Central memory CD8-positive, alpha-beta T cell (primary cell): ENCODE results near the gene SND1.

Source experiments
- ATAC-seq: fragments of 150-1000 bp; cut with Tn5 transposase; replicated peaks from 2 replicates; pipeline ENCODE4 v1.10.0; 2022; ENCODE audit warnings: mild to moderate bottlenecking, moderate FRiP score, moderate number of reproducible peaks; ENCODE audit not compliant: poor library complexity, severe bottlenecking; ENCODE audit errors: extremely low read depth
- DNase-seq, 2 donors: peaks; one replicate each; pipeline ENCODE4 v3.0.0; 2021; ENCODE audit warnings: low spot score in 2 of 2
- H3K27ac Mint-ChIP-seq: one replicate; pipeline ENCODE4 v1.8.0; 2022; ENCODE audit warnings: low read depth, mild to moderate bottlenecking, moderate library complexity, mixed read lengths
- H3K27me3 Mint-ChIP-seq: one replicate; pipeline ENCODE4 v1.8.0; 2022; ENCODE audit warnings: mixed read lengths
- H3K36me3 Mint-ChIP-seq: one replicate; pipeline ENCODE4 v1.8.0; 2022; ENCODE audit warnings: mild to moderate bottlenecking, moderate library complexity, mixed read lengths; ENCODE audit not compliant: insufficient read depth
- H3K4me1 Mint-ChIP-seq: one replicate; pipeline ENCODE4 v1.8.0; 2022; ENCODE audit warnings: mixed read lengths
- H3K4me3 Mint-ChIP-seq: one replicate; pipeline ENCODE4 v1.8.0; 2022; ENCODE audit warnings: mild to moderate bottlenecking, moderate library complexity, mixed read lengths
- H3K9me3 Mint-ChIP-seq: one replicate; pipeline ENCODE4 v1.8.0; 2022; ENCODE audit warnings: mixed read lengths

Gene SND1

GRCh38 chr7:127755521-127755920, 103.5 kb downstream of the SND1 start:
- no peak overlapping the region for H3K27ac Mint-ChIP-seq
- DNase-seq = no peak
- H3K4me3 Mint-ChIP-seq = no peak overlapping the region
- H3K4me1 Mint-ChIP-seq = peaks cover 87% of the 10 kb centered on the region
- no peaks in the 10 kb centered on the region for H3K9me3 Mint-ChIP-seq
- H3K36me3 Mint-ChIP-seq = peaks cover 3% of the 10 kb centered on the region
- ATAC-seq = no peak
- H3K27me3 Mint-ChIP-seq = no peaks in the 10 kb centered on the region

GRCh38 chr7:127755965-127756364, 104.0 kb downstream of the SND1 start:
- peaks cover 3% of the 10 kb centered on the region for H3K36me3 Mint-ChIP-seq
- H3K27me3 Mint-ChIP-seq = no peaks in the 10 kb centered on the region
- no peaks in the 10 kb centered on the region for H3K9me3 Mint-ChIP-seq
- H3K4me1 Mint-ChIP-seq = peaks cover 87% of the 10 kb centered on the region
- H3K27ac Mint-ChIP-seq = no peak overlapping the region
- H3K4me3 Mint-ChIP-seq = no peak overlapping the region
- DNase-seq = no peak
- no peak for ATAC-seq

DNA sequence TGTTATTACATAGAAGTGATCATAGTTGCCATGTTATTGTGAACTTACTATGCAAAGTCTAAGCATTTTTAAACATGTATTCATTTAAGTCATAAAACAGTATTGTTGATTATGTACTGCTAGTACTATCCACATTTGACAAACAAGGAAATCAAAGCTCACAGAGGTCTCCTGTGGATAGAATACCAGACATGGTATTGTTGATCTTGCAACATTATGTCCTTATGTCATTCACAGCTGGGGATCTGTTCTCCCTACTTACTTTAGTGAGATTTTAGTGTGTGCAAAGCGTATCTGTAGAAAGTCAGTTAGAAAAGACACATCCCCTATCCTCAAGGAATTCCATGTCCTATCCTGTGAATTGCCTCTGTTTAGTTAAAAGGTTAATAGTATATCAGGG, 106.1 kb downstream of the SND1 start:
- H3K4me1 Mint-ChIP-seq = peaks cover 87% of the 10 kb centered on the region
- no peak for ATAC-seq

GRCh38 chr7:127758845-127759244, 106.9 kb downstream of the SND1 start:
- H3K27me3 Mint-ChIP-seq = no peaks in the 10 kb centered on the region
- H3K36me3 Mint-ChIP-seq = peaks cover 1% of the 10 kb centered on the region
- H3K27ac Mint-ChIP-seq = no peak overlapping the region
- ATAC-seq (no peak), DNase-seq (no peak)
- peaks cover 80% of the 10 kb centered on the region for H3K4me1 Mint-ChIP-seq
- no peak overlapping the region for H3K4me3 Mint-ChIP-seq
- H3K9me3 Mint-ChIP-seq = no peaks in the 10 kb centered on the region

More for the DNA sequence above, 106.1 kb downstream of the SND1 start:
- peaks cover 1% of the 10 kb centered on the region for H3K36me3 Mint-ChIP-seq
- no peaks in the 10 kb centered on the region for H3K27me3 Mint-ChIP-seq
- no peak overlapping the region for H3K4me3 Mint-ChIP-seq
- no peaks in the 10 kb centered on the region for H3K9me3 Mint-ChIP-seq
- H3K27ac Mint-ChIP-seq = no peak overlapping the region
- no peak for DNase-seq

DNA sequence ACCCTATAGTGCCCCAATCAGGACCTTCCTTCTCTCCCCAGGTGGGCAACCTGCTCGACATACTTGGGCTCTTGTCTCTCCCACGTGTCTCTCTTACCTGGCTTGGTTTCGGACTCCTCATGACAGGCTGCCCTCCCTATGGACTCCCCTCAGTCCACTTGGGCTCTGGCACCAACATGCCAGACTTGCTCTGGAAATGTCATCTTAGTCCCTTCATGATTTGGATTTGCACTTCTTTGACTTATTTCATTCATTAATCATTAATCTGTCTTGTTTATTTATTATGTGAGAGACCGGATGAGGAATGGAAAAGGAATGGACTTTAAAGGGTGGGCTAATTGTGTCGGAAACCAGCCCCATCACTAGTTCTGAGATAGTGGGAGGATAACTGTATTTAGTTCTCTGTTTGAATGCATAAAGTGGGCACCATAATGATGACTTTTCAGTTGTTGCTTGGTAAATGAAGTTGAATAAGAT, 108.0 kb downstream of the SND1 start:
- Mint-ChIP-seq H3K4me1 (peaks cover 80% of the 10 kb centered on the region), H3K4me3 (no peak overlapping the region), H3K27me3 (no peaks in the 10 kb centered on the region)

DNA sequence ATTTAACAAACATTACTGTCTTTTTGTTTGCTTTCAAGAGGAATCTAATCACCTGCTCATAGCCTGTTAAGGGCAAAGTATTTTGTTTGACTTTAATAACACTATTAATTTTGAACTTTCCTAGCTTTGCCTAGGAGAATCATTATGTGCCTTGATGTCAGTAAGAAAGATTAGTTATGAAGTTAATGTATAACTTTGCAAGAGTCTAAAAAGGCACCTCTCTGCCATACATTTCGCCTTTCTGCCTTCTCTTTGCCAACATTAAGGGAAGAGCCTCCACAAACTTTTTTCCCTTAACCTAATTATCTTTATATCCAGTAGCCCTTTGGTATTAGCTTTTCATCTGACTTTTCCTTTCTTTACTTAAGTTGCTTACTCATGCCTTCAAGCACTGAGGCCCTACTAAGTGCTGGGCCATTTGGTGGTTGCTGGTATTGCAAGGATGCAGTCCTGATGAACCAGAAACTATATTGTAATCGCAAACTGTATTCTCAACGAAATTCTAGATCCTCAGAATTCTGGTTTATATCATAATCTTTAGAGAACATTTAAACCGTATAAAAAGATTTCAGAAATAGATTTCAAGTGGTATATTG, 108.5 kb downstream of the SND1 start:
- peak overlapping the region; percentile 49 for H3K27ac Mint-ChIP-seq
- no peaks in the 10 kb centered on the region for H3K9me3 Mint-ChIP-seq
- H3K4me3 Mint-ChIP-seq = peak overlapping the region; percentile 23
- ATAC-seq (no peak), DNase-seq (no peak)
- peaks cover 1% of the 10 kb centered on the region for H3K36me3 Mint-ChIP-seq
- peaks cover 80% of the 10 kb centered on the region for H3K4me1 Mint-ChIP-seq
- H3K27me3 Mint-ChIP-seq = no peaks in the 10 kb centered on the region

More for the DNA sequence above, 108.0 kb downstream of the SND1 start:
- no peaks in the 10 kb centered on the region for H3K9me3 Mint-ChIP-seq
- no peak for ATAC-seq
- H3K36me3 Mint-ChIP-seq = peaks cover 1% of the 10 kb centered on the region
- H3K27ac Mint-ChIP-seq = no peak overlapping the region
- no peak for DNase-seq

DNA sequence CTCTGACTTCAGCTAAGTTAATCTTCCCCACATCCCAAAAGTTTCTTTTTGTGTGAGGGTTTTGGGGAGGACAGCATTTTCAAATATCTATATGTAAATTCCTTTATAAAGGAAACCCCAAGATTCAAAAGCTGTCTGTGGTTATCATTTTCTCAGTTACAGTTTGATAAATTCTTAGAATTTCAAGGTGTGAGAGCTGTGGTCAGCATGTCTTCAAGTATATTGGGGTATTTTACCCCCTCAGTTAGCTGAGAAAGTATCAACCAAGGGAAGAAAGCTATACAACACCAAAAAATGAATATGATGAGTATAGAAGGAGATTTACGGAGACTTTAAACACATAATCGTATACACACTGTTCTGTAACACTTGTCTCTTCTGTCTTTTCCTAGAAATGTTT, 109.2 kb downstream of the SND1 start:
- ATAC-seq (peak; percentile 28), DNase-seq (no peak)
- Mint-ChIP-seq H3K27ac (peak overlapping the region; percentile 49), H3K9me3 (no peaks in the 10 kb centered on the region), H3K27me3 (no peaks in the 10 kb centered on the region), H3K4me3 (peak overlapping the region; percentile 23), H3K36me3 (peaks cover 1% of the 10 kb centered on the region), H3K4me1 (peaks cover 79% of the 10 kb centered on the region)

DNA sequence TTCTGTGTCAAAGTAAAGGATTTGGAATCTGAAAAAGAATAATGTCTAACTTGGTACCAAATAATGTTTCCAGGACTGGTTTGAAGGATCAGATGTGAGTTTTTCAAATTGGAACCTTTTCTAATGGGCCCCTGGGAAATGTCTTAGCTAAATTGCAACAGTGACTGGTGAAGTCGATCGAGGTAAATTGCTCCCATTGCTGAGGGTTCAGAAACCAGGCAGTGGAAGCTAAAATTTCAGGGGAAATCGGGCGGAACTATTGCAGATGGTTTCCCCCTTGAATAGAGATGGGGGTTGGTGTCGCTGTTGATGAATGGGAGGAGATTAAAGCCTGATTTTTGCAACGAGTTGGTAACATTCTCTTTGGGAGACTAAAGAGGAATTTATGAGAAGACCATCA, 112.7 kb downstream of the SND1 start:
- H3K4me1 Mint-ChIP-seq = peaks cover 80% of the 10 kb centered on the region

DNA sequence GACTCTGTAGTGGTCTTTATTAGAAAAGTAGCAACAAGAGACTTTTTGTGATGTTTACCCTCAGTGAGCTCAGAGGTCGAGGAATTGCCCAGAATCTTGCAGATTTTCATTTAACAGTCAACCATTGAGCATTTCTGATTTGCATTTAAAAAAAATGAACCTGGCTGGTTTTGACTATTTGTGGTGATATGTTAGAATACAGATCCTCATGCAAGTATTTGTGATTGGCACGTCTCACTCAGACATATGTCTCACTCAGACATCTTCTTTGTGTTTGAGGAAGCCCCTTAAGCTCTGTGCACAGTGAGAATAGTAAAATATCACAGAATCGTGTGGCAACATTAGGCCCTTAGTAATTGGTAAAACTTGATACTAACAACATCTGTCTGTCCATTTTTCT, 113.2 kb downstream of the SND1 start:
- ATAC-seq (no peak), DNase-seq (no peak)
- Mint-ChIP-seq H3K36me3 (peaks cover 6% of the 10 kb centered on the region), H3K9me3 (peaks cover 5% of the 10 kb centered on the region), H3K4me1 (peaks cover 80% of the 10 kb centered on the region), H3K27me3 (no peaks in the 10 kb centered on the region), H3K27ac (no peak overlapping the region), H3K4me3 (no peak overlapping the region)

More for the DNA sequence above, 112.7 kb downstream of the SND1 start:
- H3K4me3 Mint-ChIP-seq = no peak overlapping the region
- H3K27me3 Mint-ChIP-seq = no peaks in the 10 kb centered on the region
- no peak for ATAC-seq
- no peak overlapping the region for H3K27ac Mint-ChIP-seq
- DNase-seq = no peak
- H3K9me3 Mint-ChIP-seq = peaks cover 5% of the 10 kb centered on the region
- H3K36me3 Mint-ChIP-seq = peaks cover 7% of the 10 kb centered on the region

DNA sequence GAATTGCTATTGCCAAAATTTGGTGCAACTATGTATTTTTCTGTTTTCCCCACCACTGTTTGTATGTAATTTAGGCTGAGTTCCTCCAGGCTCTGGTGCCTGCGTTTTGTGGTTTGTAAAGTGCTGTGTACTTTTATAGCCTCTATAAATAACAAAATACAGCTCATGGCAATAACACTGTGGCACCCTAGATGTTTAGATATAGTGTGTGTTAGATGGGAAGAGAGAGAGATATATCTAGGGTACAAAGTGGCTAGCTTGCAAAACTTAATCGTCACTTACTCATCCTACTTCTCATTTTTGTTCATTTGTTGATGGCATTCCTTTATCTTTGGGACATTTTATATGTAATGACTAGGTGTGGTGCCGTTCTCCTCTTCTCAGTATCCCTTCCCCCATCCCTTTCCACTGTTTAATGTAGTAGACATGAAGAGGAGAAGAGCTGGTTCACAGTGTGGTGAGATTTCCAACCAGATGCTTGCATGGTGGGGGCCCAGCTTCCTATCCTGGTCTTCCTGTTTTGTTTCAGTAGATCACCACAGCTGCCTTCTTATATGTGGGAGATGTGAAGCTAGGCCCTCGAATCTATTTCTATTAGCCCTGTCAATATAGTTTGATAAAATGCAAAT, 115.0 kb downstream of the SND1 start:
- Mint-ChIP-seq H3K36me3 (peaks cover 6% of the 10 kb centered on the region), H3K4me3 (peak overlapping the region; percentile 33), H3K4me1 (peaks cover 80% of the 10 kb centered on the region), H3K9me3 (peaks cover 5% of the 10 kb centered on the region), H3K27ac (no peak overlapping the region), H3K27me3 (no peaks in the 10 kb centered on the region)
- peak; percentile 36 for ATAC-seq
- DNase-seq = no peak

- no peak overlapping the region for H3K27ac Mint-ChIP-seq
- no peak overlapping the region for H3K4me3 Mint-ChIP-seq
- no peak for DNase-seq
- no peaks in the 10 kb centered on the region for H3K27me3 Mint-ChIP-seq
- peaks cover 5% of the 10 kb centered on the region for H3K9me3 Mint-ChIP-seq
- H3K4me1 Mint-ChIP-seq = peaks cover 71% of the 10 kb centered on the region
- no peak for ATAC-seq
- H3K36me3 Mint-ChIP-seq = peaks cover 6% of the 10 kb centered on the region
Observed at GRCh38 chr7:127768241-127768640, 116.2 kb downstream of the SND1 start.

GRCh38 chr7:127769137-127769536, 117.1 kb downstream of the SND1 start:
- no peaks in the 10 kb centered on the region for H3K27me3 Mint-ChIP-seq
- no peak overlapping the region for H3K27ac Mint-ChIP-seq
- peaks cover 71% of the 10 kb centered on the region for H3K4me1 Mint-ChIP-seq

GRCh38 chr7:127769696-127770400, 117.9 kb downstream of the SND1 start:
- ATAC-seq (no peak), DNase-seq (no peak)

More at GRCh38 chr7:127769137-127769536, 117.1 kb downstream of the SND1 start:
- Mint-ChIP-seq H3K4me3 (no peak overlapping the region), H3K36me3 (peaks cover 6% of the 10 kb centered on the region), H3K9me3 (peaks cover 5% of the 10 kb centered on the region)
- ATAC-seq (no peak), DNase-seq (no peak)

More at GRCh38 chr7:127769696-127770400, 117.9 kb downstream of the SND1 start:
- peaks cover 6% of the 10 kb centered on the region for H3K36me3 Mint-ChIP-seq
- H3K4me1 Mint-ChIP-seq = peaks cover 66% of the 10 kb centered on the region
- no peak overlapping the region for H3K27ac Mint-ChIP-seq
- no peaks in the 10 kb centered on the region for H3K27me3 Mint-ChIP-seq
- peaks cover 5% of the 10 kb centered on the region for H3K9me3 Mint-ChIP-seq
- H3K4me3 Mint-ChIP-seq = no peak overlapping the region
